NB4 (cell line): ENCODE results near the gene GABRB1.

Experiments
- CTCF ChIP-seq: IDR thresholded peaks from one replicate; pipeline ENCODE4 v1.5.1; 2012; ENCODE audit warnings: low read depth, low read length
- MAX ChIP-seq: IDR thresholded peaks from 2 replicates; pipeline ENCODE4 v1.6.1; 2011; ENCODE audit warnings: low read depth, low read length
- MYC ChIP-seq: IDR thresholded peaks from 2 replicates; pipeline ENCODE4 v1.6.1; 2011; ENCODE audit warnings: low read depth, low read length
- POLR2A ChIP-seq: IDR thresholded peaks from 2 replicates; pipeline ENCODE4 v1.6.1; 2011; ENCODE audit warnings: mild to moderate bottlenecking; ENCODE audit not compliant: insufficient read length; ENCODE audit errors: extremely low read depth

- no peak for TF ChIP-seq POLR2A
- no peak for TF ChIP-seq CTCF
- no peak for TF ChIP-seq MYC
- TF ChIP-seq MAX, result no peak
Measured at GRCh38 chr4:47342796-47343195, 311.4 kb downstream of the GABRB1 start.
